ENCODE data around the gene SH2D3C.

SH2D3C gene

DNA sequence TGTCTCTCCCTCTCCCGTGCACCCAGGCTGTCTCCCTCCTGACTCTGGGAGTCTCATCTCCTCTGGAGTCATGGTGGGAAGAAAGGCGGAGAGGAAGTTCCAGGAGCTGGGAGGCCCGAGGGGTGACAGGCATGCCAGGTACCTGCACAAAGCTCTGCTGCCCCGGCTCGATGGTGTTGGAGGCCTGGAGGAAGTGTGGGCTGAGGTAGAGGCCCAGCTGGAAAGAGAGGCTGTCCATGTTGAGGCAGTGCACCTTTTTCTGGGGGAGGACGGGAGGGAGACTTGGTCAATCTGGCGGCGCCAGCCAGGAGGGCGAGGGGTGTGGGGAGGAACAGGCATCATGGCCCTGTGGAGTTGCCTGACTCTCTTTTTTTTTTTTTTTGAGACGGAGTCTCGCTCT lies 40.1 kb upstream of the SH2D3C start:
- TF ChIP-seq, protein P1, sequence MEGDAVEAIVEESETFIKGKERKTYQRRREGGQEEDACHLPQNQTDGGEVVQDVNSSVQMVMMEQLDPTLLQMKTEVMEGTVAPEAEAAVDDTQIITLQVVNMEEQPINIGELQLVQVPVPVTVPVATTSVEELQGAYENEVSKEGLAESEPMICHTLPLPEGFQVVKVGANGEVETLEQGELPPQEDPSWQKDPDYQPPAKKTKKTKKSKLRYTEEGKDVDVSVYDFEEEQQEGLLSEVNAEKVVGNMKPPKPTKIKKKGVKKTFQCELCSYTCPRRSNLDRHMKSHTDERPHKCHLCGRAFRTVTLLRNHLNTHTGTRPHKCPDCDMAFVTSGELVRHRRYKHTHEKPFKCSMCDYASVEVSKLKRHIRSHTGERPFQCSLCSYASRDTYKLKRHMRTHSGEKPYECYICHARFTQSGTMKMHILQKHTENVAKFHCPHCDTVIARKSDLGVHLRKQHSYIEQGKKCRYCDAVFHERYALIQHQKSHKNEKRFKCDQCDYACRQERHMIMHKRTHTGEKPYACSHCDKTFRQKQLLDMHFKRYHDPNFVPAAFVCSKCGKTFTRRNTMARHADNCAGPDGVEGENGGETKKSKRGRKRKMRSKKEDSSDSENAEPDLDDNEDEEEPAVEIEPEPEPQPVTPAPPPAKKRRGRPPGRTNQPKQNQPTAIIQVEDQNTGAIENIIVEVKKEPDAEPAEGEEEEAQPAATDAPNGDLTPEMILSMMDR (IDR thresholded peaks at IDR 0.05; ENCODE audit: insufficient read depth, low read length, poor library complexity, severe bottlenecking), result no peak
- DNase-seq (ENCODE audit: extremely low read depth, insufficient read length), result no peak
- no peaks in the 10 kb centered on the region for H3K27me3 ChIP-seq (replicated peaks; ENCODE audit: control insufficient read depth, insufficient read depth, low read length)
- H3K4me3 ChIP-seq (replicated peaks; ENCODE audit: low read depth, low read length), result no peak overlapping the region
- H3K36me3 ChIP-seq (ENCODE audit: control insufficient read depth, insufficient read depth, low read length), result peaks cover 20% of the 10 kb centered on the region

DNA sequence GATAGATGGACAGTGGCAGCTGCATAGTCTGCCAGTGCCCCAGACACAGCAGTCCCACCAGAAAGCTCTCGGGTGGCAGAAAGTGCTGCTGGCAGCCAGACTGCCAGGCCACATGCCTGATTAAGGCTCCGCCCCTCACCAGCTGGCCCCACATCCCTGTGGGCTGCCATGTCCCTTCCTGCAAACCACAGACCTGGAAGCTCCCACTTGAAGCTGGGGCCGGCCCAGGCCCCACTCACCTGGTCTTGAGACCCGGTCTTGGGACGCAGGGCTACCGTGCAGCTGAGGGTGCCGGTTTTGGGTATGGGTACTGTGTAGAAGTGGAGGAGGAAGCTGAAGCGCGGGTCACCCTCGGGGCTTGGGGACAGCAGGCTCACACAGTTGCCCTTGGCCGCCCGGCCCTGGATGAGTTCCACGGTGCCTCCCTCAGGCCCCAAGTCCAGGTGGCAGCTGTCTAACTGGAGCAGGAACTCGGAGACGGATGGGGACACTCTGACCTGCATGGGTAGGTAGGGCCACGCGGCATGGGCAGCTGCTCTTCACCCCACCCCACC lies 39.5 kb upstream of the SH2D3C start:
- no peak for DNase-seq (ENCODE audit: extremely low read depth, insufficient read length)
- H3K36me3 ChIP-seq (ENCODE audit: control insufficient read depth, insufficient read depth, low read length), result peaks cover 25% of the 10 kb centered on the region
- no peak overlapping the region for H3K4me3 ChIP-seq (replicated peaks; ENCODE audit: low read depth, low read length)
- no peaks in the 10 kb centered on the region for H3K27me3 ChIP-seq (replicated peaks; ENCODE audit: control insufficient read depth, insufficient read depth, low read length)
- TF ChIP-seq, protein P1 (IDR thresholded peaks at IDR 0.05; ENCODE audit: insufficient read depth, low read length, poor library complexity, severe bottlenecking), result no peak

DNA sequence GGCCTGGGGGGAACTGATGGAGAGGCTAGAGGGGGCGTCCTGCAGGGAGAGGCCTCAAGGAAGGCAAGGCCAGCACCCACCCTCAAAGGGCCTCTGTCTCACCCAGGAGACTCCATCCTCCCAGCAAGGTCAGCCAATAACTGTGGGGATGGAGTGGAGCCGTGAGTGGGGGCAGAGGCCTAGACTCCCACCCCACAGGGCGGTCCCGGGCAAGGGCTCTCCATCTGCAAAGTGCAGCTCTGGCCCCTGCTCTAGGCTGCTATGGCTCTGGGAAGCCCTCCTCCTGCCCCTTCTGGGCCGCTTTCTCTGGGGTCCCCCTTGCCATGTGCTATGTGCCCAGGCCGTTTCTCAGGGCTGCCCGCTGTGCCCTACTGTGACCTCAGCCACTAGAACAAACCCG lies 38.3 kb upstream of the SH2D3C start:
- peaks cover 30% of the 10 kb centered on the region for H3K36me3 ChIP-seq (ENCODE audit: control insufficient read depth, insufficient read depth, low read length)
- DNase-seq (ENCODE audit: extremely low read depth, insufficient read length), result no peak

DNA sequence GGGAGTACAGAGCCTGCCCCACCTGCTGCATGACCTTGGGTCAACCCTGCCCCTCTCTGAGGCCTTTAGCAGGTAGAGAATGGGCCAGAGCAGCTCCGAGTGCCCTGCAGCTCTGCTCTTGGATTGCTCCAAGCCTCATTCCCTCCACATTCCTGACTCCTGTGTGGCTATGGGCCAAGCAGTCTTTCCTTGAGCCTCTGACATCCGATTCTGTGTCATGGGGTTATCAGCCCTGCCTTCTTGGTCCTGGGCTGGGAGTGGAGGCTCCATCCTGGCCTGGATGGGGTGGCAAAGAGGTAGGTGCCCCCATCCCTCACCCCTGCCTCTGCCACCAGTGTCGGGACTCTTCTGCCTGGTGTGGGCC lies 37.9 kb upstream of the SH2D3C start:
- Histone ChIP-seq H3K36me3 (ENCODE audit: control insufficient read depth, insufficient read depth, low read length) (peaks cover 30% of the 10 kb centered on the region), H3K27me3 (replicated peaks; ENCODE audit: control insufficient read depth, insufficient read depth, low read length) (no peaks in the 10 kb centered on the region), H3K4me3 (replicated peaks; ENCODE audit: low read depth, low read length) (no peak overlapping the region)
- TF ChIP-seq, protein P1 (IDR thresholded peaks at IDR 0.05; ENCODE audit: insufficient read depth, low read length, poor library complexity, severe bottlenecking), result no peak
- DNase-seq (ENCODE audit: extremely low read depth, insufficient read length), result no peak

More for the DNA sequence above, 38.3 kb upstream of the SH2D3C start:
- no peak overlapping the region for H3K4me3 ChIP-seq (replicated peaks; ENCODE audit: low read depth, low read length)
- TF ChIP-seq, protein P1 (IDR thresholded peaks at IDR 0.05; ENCODE audit: insufficient read depth, low read length, poor library complexity, severe bottlenecking), result no peak
- H3K27me3 ChIP-seq (replicated peaks; ENCODE audit: control insufficient read depth, insufficient read depth, low read length), result no peaks in the 10 kb centered on the region

DNA sequence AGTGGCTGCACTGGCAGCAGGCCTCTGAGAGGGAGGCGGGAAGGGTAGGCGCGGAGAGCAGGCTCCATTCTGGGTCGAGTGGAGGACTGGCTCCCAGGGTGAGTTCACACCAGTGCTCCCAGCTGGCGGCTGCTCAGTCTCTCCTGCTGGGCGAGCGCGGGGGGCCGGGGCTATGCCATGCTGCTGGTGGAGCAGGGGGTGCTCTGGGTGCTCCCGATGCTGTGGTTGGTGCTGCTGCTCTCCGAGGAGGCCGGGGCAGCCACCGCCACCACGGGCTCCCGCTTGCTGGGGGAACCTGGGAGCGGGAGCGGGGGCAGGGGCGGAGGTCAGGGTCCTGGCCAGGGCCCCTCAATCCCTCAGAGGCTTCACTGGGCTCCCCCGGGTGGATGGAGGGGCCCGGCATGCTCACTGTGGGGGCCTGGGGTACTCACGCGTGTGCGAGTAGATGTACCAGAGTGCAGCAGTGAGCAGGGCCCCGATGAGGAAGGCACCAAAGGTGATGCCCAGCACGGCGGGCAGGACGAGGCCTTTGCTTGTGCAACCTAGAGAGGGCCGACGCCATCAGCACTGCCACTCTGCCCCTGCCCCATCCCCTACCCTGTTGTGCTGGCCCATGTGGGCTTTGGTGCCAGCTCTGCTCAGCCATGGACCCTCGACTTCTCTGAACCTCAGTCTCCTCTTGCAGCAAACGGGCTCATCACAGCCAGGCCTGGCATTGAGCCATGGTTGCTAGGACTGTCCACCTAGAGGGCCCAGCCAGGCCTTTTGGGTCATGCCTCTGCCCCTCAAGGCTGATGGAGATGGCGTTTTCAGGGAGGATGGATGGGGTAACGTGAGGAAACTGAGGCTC lies 37.3 kb upstream of the SH2D3C start:
- Histone ChIP-seq H3K27me3 (replicated peaks; ENCODE audit: control insufficient read depth, insufficient read depth, low read length) (no peaks in the 10 kb centered on the region), H3K36me3 (ENCODE audit: control insufficient read depth, insufficient read depth, low read length) (peaks cover 32% of the 10 kb centered on the region), H3K4me3 (replicated peaks; ENCODE audit: low read depth, low read length) (no peak overlapping the region)
- no peak for DNase-seq (ENCODE audit: extremely low read depth, insufficient read length)
- TF ChIP-seq, protein P1 (IDR thresholded peaks at IDR 0.05; ENCODE audit: insufficient read depth, low read length, poor library complexity, severe bottlenecking), result no peak
